Myocyte (in vitro differentiated cells): ENCODE results near the gene SIRT7. TPM values are rescaled to one million over a fixed set of nuclear protein-coding genes. Genes with fewer than 3 reads are reported as not detected.

Experiments
- DNase-seq: peaks from one replicate; pipeline ENCODE4 v3.0.0-alpha.2; 2012; ENCODE audit warnings: low read depth
- total RNA-seq: library from RNA; depleted of rRNA; stranded (reverse); fragments of >200 nt; gene quantifications from 2 replicates; pipeline ENCODE4 v1.2.3, GENCODE V29; 2014

Gene SIRT7
- total RNA-seq, 1 donor from 2014 or later: 20.3 TPM

- peak; percentile 24 for DNase-seq
Measured at GRCh38 chr17:81890447-81891302, 27.3 kb downstream of the SIRT7 start.

GRCh38 chr17:81889602-81890001 is 28.4 kb downstream of the SIRT7 start:
- no peak for DNase-seq

- DNase-seq: no peak
Measured at GRCh38 chr17:81888988-81889595, 28.9 kb downstream of the SIRT7 start.

- no peak for DNase-seq
Measured at GRCh38 chr17:81888105-81888987, 29.6 kb downstream of the SIRT7 start.

- peak; percentile 99 for DNase-seq
Measured at GRCh38 chr17:81885869-81886548, 32.0 kb downstream of the SIRT7 start.

- peak; percentile 95 for DNase-seq
Measured at GRCh38 chr17:81885454-81885853, 32.5 kb downstream of the SIRT7 start.

- DNase-seq: no peak
Measured at GRCh38 chr17:81884968-81885367, 33.0 kb downstream of the SIRT7 start.

- DNase-seq: peak; percentile 96
Measured at GRCh38 chr17:81884520-81884919, 33.5 kb downstream of the SIRT7 start.

- DNase-seq: no peak
Measured at GRCh38 chr17:81879121-81879520, 38.9 kb downstream of the SIRT7 start.

- no peak for DNase-seq
Measured at GRCh38 chr17:81878294-81878693, 39.7 kb downstream of the SIRT7 start.

GRCh38 chr17:81877569-81877968 is 40.4 kb downstream of the SIRT7 start:
- no peak for DNase-seq

- DNase-seq: peak; percentile 92
Measured at GRCh38 chr17:81871387-81872230, 46.4 kb downstream of the SIRT7 start.

- no peak for DNase-seq
Measured at GRCh38 chr17:81870981-81871386, 47.0 kb downstream of the SIRT7 start, which contains the start of gene ARHGDIA. Gene ARHGDIA (minus strand): TSS chr17:81871337. CDS start chr17:81869930, 1,407 bp downstream.

GRCh38 chr17:81870131-81870980 is 47.6 kb downstream of the SIRT7 start:
- DNase-seq: peak; percentile 57

GRCh38 chr17:81869221-81870130 is 48.5 kb downstream of the SIRT7 start:
- peak; percentile 49 for DNase-seq

GRCh38 chr17:81868674-81869220 is 49.2 kb downstream of the SIRT7 start:
- DNase-seq: peak; percentile 82

- DNase-seq: no peak
Measured at GRCh38 chr17:81867991-81868673, 49.8 kb downstream of the SIRT7 start.
